Measurements from ENCODE around the gene FOXP1. TPM values are rescaled to one million over a fixed set of nuclear protein-coding genes. Genes with fewer than 3 reads are reported as not detected.

The FOXP1 gene
- total RNA-seq, 1 experiment from 2014 or later = 75.3 TPM

GRCh38 chr3:71621825-71622537, 38.5 kb upstream of the FOXP1 start:
- Histone ChIP-seq H3K79me2 (ENCODE audit: insufficient read depth, low read length) (no peaks in the 10 kb centered on the region), H3K79me1 (ENCODE audit: insufficient read depth, low read depth, low read length, poor library complexity, severe bottlenecking) (no peaks in the 10 kb centered on the region), H2BK12ac (ENCODE audit: insufficient read length, low read depth, low read length) (no peak overlapping the region), H3K18ac (ENCODE audit: insufficient read length, low read depth, low read length) (no peak overlapping the region), H3K14ac (ENCODE audit: insufficient read depth, low read length) (no peak overlapping the region), H3T11ph (ENCODE audit: low read length) (no peak overlapping the region), H3K4me1 (ENCODE audit: insufficient read depth, low read length) (no peaks in the 10 kb centered on the region), H4K8ac (replicated peaks; ENCODE audit: insufficient read length, low read depth, low read length) (no peak overlapping the region), H2BK15ac (ENCODE audit: low read depth, low read length) (no peak overlapping the region), H3K27ac (ENCODE audit: insufficient read length, low read depth, low read length) (no peak overlapping the region), H3K56ac (ENCODE audit: insufficient read length, low read depth, low read length) (no peak overlapping the region), H3K9me3 (ENCODE audit: control insufficient read depth, low read depth, low read length) (no peaks in the 10 kb centered on the region), H4K91ac (ENCODE audit: insufficient read length, low read depth, low read length) (no peak overlapping the region), H2AK5ac (ENCODE audit: insufficient read length, low read length) (no peak overlapping the region), H2BK20ac (ENCODE audit: low read depth, low read length, poor library complexity, severe bottlenecking) (no peak overlapping the region), H2BK120ac (ENCODE audit: low read depth, low read length, poor library complexity, severe bottlenecking) (no peak overlapping the region), H3K27me3 (ENCODE audit: insufficient read depth, low read length) (no peaks in the 10 kb centered on the region), H4K5ac (ENCODE audit: insufficient read length, low read depth, low read length) (no peak overlapping the region), H3K4ac (ENCODE audit: low read depth, low read length) (no peak overlapping the region), H3K9ac (ENCODE audit: extremely low read depth, insufficient read length, low read length) (no peak overlapping the region), H2AFZ (ENCODE audit: low read length) (no peak overlapping the region), H3K23ac (ENCODE audit: insufficient read length, low read depth, low read length) (no peak overlapping the region), H3K4me2 (ENCODE audit: insufficient read depth, insufficient read length, low read length) (no peak overlapping the region), H3K23me2 (ENCODE audit: insufficient read length, low read depth, low read length, poor library complexity, severe bottlenecking) (no peaks in the 10 kb centered on the region), H4K20me1 (ENCODE audit: control insufficient read depth, insufficient read depth, insufficient read length) (no peaks in the 10 kb centered on the region), H2BK5ac (ENCODE audit: insufficient read length, low read length) (no peak overlapping the region)
- no peak for DNase-seq
- no CpG with 5 or more reads among the region's 9 CpGs for whole genome bisulfite sequencing (ENCODE audit: extremely low coverage, insufficient read length, low lambda C conversion rate)
- Mint-ChIP-seq H3K9me3 (no peaks in the 10 kb centered on the region; a peak in 1 of 5 replicates), H3K27me3 (ENCODE audit: low read depth) (peaks cover 3% of the 10 kb centered on the region; the same call in 1 of the 2 replicates), H3K4me1 (peaks cover 6% of the 10 kb centered on the region in 2 experiments; a peak in 3 of 4 replicates), H3K27ac (no peak overlapping the region), H3K36me3 (ENCODE audit: insufficient read depth in 1 of 3, low read depth in 3 of 3) (peaks cover 0 to 1% (median 0%) of the 10 kb centered on the region in 3 experiments; a peak in 1 of 7 replicates), H3K4me3 (no peak overlapping the region)
- no peak for TF ChIP-seq CTCF (conservative IDR thresholded peaks at IDR 0.05)

Measured in H9 (cell line).